HEK293T (cell line): ENCODE measurements around the gene GPRC5D.

Source experiments
- CTCF ChIA-PET: fragments of 350-600 bp; formaldehyde crosslinking; extraction: SDS; loops from one replicate; lab custom pipeline; 2021; ENCODE audit warnings: antibody characterized with exemption, inconsistent platforms; lab: Yijun Ruan, JAX
- POLR2A ChIA-PET: fragments of 350-600 bp; formaldehyde crosslinking; extraction: SDS; loops from one replicate; lab custom pipeline; 2020; ENCODE audit warnings: antibody characterized with exemption, inconsistent platforms; lab: Yijun Ruan, JAX
- DNase-seq: peaks from one replicate; pipeline ENCODE4 v3.0.0; 2012; ENCODE audit warnings: mixed read lengths; ENCODE audit errors: extremely low spot score
- ARNT ChIP-seq: fragments of 450-650 bp; IDR thresholded peaks from 2 replicates; pipeline ENCODE4 v1.6.1; 2017; ENCODE audit warnings: mild to moderate bottlenecking
- BHLHE40 ChIP-seq: fragments of 450-650 bp; IDR thresholded peaks from 2 replicates; pipeline ENCODE4 v1.6.1; 2016; ENCODE audit warnings: mild to moderate bottlenecking, moderate library complexity, borderline replicate concordance
- CTBP1 ChIP-seq: fragments of 450-650 bp; IDR thresholded peaks from 2 replicates; pipeline ENCODE4 v1.6.1; 2016; ENCODE audit warnings: borderline replicate concordance
- ELF4 ChIP-seq: fragments of 450-650 bp; IDR thresholded peaks from 2 replicates; pipeline ENCODE4 v1.6.1; 2017; ENCODE audit warnings: antibody characterized with exemption
- FOXA1 ChIP-seq: fragments of 450-650 bp; IDR thresholded peaks from 2 replicates; pipeline ENCODE4 v1.6.1; 2016; ENCODE audit warnings: mild to moderate bottlenecking
- FOXK2 ChIP-seq: fragments of 450-650 bp; IDR thresholded peaks from 2 replicates; pipeline ENCODE4 v1.6.1; 2016; ENCODE audit warnings: mild to moderate bottlenecking
- FOXM1 ChIP-seq: fragments of 450-650 bp; IDR thresholded peaks from 2 replicates; pipeline ENCODE4 v1.6.1; 2017; ENCODE audit warnings: mild to moderate bottlenecking, borderline replicate concordance
- HDGF ChIP-seq: fragments of 450-650 bp; IDR thresholded peaks from 2 replicates; pipeline ENCODE4 v1.6.1; 2017; ENCODE audit warnings: antibody characterized with exemption, borderline replicate concordance
- L3MBTL2 ChIP-seq: fragments of 450-650 bp; conservative IDR thresholded peaks from 2 replicates; pipeline ENCODE4 v1.6.1; 2016; ENCODE audit warnings: mild to moderate bottlenecking
- LEF1 ChIP-seq: fragments of 450-650 bp; IDR thresholded peaks from 2 replicates; pipeline ENCODE4 v1.6.1; 2017; ENCODE audit warnings: mild to moderate bottlenecking, borderline replicate concordance
- NFRKB ChIP-seq: fragments of 450-650 bp; IDR thresholded peaks from 2 replicates; pipeline ENCODE4 v1.6.1; 2016; ENCODE audit warnings: mild to moderate bottlenecking, moderate library complexity
- SP1 ChIP-seq: fragments of 450-650 bp; IDR thresholded peaks from 2 replicates; pipeline ENCODE4 v1.6.1; 2017
- SUZ12 ChIP-seq: fragments of 450-650 bp; IDR thresholded peaks from 2 replicates; pipeline ENCODE4 v1.6.1; 2016; ENCODE audit warnings: mild to moderate bottlenecking
- TARDBP ChIP-seq: fragments of 450-650 bp; IDR thresholded peaks from 2 replicates; pipeline ENCODE4 v1.6.1; 2016
- ZNF384 ChIP-seq: fragments of 450-650 bp; IDR thresholded peaks from 2 replicates; pipeline ENCODE4 v1.6.1; 2016
- TF ChIP-seq, protein P1 (sequence below): fragments of 450-650 bp; IDR thresholded peaks from 2 replicates; pipeline ENCODE4 v1.6.1; 2016

GPRC5D gene

DNA sequence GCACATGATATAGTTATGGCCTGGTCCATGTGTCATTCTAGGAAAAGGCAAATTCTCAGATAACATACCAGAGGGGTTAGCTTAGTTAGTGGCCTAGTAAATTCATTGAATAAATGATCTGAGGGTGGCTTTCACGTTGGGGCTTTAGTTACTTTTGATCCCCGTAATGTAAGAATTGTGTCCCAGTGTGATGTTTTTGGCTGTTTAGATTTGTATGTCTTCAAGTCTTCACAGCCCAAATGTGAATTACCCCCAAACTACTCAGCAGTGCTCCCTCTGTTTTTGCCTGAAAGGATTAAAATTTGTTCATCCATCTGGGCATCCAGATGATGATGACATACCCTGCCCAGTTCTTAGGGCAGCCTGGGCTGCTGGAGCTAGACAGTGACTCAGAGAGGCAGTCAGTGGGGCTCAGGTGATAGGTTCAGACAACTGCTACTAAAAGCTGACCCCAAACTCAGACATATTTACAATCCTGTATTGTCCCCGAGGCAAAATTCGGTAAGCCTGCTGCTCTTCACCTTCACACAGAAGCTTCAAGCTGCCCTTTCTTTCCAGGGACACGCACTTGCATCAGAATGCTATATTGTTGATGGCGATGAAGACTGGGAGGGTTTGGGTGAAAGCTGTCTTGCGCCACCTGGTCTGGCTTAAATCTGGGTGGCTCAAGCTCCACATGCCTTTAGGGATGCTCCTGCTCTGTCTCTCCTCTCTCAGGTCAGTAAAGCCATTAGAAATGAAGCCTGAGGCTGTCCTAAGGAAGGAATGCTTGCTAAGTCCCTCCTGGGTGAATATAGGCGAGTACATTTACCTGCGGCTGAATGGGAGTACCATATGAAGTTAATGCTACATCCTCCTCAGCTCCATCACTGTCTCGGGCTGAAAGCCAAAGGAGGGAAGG lies 10.3 kb downstream of the GPRC5D start:
- TF ChIP-seq L3MBTL2 (no peak), SUZ12 (no peak), ELF4 (no peak), NFRKB (no peak), FOXM1 (no peak), BHLHE40 (no peak), CTBP1 (no peak)
- ChIA-PET CTCF (no interaction called here), POLR2A (no interaction called here)
- DNase-seq, result no peak

DNA sequence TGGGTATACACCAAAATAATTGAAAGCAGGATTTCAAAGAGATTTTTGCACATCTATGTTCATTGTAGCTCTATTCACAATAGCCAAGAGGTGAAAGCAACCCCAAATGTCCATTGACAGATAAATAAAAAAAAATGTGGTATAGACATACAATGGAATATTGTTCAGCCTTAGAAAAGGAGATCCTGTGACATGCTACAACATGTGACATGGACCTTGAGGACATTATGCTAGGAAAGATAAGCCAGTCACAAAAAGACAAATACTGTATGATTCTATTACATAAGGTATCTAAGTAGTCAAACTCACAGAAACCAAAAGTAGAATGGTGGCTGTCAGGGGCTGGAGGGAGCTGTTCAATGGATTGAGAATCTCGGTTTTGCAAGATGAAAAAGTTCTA lies 12.1 kb downstream of the GPRC5D start:
- DNase-seq, result no peak

DNA sequence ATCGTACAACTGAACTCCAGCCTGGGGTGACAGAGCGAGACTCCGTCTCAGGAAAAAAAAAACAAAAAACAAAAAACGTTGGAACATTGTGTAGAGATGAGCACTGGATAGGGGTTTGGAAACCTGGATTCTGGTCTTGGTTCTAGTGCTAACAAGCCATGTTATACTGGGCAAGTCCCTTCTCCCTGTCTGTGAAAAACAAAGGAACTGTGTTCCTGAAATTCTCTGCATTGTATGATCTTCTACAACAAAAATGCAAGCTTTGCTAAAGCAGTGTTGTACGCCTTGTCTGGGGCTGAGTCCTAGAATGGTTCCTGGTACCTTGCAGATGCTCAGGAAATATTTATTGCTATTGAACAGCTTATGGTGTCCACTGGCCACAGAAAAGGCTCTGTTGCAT lies 13.4 kb downstream of the GPRC5D start:
- TF ChIP-seq FOXK2, result no peak
- TF ChIP-seq SP1, result no peak
- TF ChIP-seq HDGF, result no peak
- no peak for TF ChIP-seq NFRKB
- no peak for TF ChIP-seq LEF1
- TF ChIP-seq TARDBP, result no peak
- no peak for TF ChIP-seq BHLHE40
- TF ChIP-seq, protein P1, sequence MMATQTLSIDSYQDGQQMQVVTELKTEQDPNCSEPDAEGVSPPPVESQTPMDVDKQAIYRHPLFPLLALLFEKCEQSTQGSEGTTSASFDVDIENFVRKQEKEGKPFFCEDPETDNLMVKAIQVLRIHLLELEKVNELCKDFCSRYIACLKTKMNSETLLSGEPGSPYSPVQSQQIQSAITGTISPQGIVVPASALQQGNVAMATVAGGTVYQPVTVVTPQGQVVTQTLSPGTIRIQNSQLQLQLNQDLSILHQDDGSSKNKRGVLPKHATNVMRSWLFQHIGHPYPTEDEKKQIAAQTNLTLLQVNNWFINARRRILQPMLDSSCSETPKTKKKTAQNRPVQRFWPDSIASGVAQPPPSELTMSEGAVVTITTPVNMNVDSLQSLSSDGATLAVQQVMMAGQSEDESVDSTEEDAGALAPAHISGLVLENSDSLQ, result no peak
- no peak for TF ChIP-seq ELF4
- no peak for TF ChIP-seq FOXM1
- TF ChIP-seq ARNT, result no peak
- TF ChIP-seq FOXA1, result no peak
- no peak for TF ChIP-seq L3MBTL2
- no peak for TF ChIP-seq CTBP1
- no peak for TF ChIP-seq SUZ12
- no peak for TF ChIP-seq ZNF384
- ChIA-PET CTCF (no interaction called here), POLR2A (no interaction called here)
- DNase-seq, result no peak

More for the DNA sequence above, 12.1 kb downstream of the GPRC5D start:
- ChIA-PET POLR2A (no interaction called here), CTCF (interaction anchor here (0.7 to 1.1 kb wide), 2 partner anchors 39 to 44 kb away, joined by 3 read pairs; no protein-coding TSS in a partner anchor)
- TF ChIP-seq LEF1, result no peak
- no peak for TF ChIP-seq FOXM1
- no peak for TF ChIP-seq SP1
- TF ChIP-seq NFRKB, result no peak
- no peak for TF ChIP-seq FOXA1
- no peak for TF ChIP-seq SUZ12
- TF ChIP-seq, protein P1, result no peak
- TF ChIP-seq FOXK2, result no peak
- TF ChIP-seq ELF4, result no peak
- TF ChIP-seq CTBP1, result no peak
- TF ChIP-seq ARNT, result no peak
- no peak for TF ChIP-seq ZNF384
- TF ChIP-seq L3MBTL2, result no peak

DNA sequence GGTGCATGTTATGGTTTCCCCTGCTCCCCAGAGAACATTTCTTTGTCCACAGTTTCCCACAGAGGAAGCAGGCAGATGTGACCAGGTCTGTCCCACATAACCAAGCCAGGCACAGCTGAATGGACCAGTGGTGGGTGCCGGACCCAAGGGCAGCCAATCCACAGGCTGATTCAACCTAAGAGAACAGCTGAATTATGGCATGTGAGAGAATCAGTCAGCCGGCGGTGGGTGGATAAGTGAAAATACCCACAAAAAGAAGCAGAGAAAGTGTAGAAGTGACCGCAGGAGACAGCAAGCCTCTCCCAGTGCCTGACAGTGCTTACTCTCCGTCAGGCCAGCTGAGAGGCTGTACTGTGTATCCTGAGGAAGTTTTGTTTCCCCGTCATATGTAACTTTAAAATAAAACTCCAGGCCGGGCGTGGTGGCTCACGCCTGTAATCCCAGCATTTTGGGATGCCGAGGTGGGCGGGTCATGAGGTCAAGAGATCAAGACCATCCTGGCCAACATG lies 14.9 kb downstream of the GPRC5D start:
- TF ChIP-seq, protein P1, result no peak
- no peak for TF ChIP-seq SUZ12
- ChIA-PET POLR2A (no interaction called here), CTCF (interaction anchor here (0.5 to 1.6 kb wide), 3 partner anchors 21 to 935 kb away, joined by 3 to 6 read pairs (median 3); no protein-coding TSS in a partner anchor)
- no peak for DNase-seq

DNA sequence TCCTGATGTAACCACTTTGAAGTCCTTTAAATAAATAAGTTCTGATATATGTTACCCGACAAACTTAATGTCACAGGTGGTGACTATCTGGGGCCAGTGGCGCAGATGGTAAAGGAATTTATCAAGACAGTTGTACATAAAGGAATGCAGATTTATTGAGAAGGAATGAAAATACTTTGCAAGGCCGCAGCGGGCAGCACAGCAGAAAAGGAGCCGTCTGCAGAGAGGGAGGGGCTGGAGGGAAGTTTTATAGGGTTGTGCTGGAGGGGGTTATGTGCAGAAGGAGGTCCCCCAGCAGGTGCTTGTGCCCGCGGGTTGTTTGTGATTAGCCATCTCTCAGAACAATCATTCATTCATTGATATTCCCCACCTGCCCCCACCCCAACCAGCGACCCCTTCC lies 17.4 kb downstream of the GPRC5D start:
- no peak for TF ChIP-seq BHLHE40
- no peak for TF ChIP-seq SUZ12
- no peak for TF ChIP-seq ZNF384
- TF ChIP-seq, protein P1, result no peak
- no peak for TF ChIP-seq L3MBTL2
- no peak for DNase-seq
- POLR2A ChIA-PET, result no interaction called here
- CTCF ChIA-PET, result no interaction called here

DNA sequence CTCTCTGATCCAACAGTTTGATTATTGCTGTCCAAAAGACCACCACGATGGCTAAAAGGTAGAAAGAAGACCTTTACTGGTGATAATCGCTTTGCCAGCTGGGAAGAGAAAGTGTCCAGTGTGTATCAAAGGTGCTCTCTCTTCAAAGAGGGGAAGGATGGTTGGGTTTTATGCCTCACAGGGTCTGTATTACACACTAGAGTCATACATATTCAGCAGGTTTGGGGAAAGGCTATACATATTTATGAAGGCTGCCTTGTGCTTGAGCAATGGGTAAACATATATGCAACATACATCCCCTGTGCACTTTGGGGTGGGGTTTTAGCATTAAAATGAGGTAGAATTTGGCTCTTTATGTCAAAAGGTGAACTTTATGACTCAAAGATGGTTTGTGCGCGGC lies 18.2 kb downstream of the GPRC5D start:
- POLR2A ChIA-PET, result no interaction called here
- CTCF ChIA-PET, result interaction anchor here (1.3 kb wide), 1 partner anchor 50 kb away, joined by 3 read pairs; no protein-coding TSS in a partner anchor
- DNase-seq, result no peak
- TF ChIP-seq ARNT, result no peak
- TF ChIP-seq FOXK2, result no peak
- TF ChIP-seq HDGF, result no peak
